HG03135 (cell line): ENCODE results near the gene HHATL.

Experiments used
- ATAC-seq: cut with Tn5 transposase; IDR thresholded peaks from one replicate; pipeline ENCODE4 v1.9.1; 2021; ENCODE audit warnings: mild to moderate bottlenecking, moderate library complexity; ENCODE audit not compliant: unreplicated experiment

The HHATL gene

GRCh38 chr3:42699511-42699971, 3.1 kb downstream of the HHATL start:
- ATAC-seq, result no peak

GRCh38 chr3:42698911-42699230, 3.7 kb downstream of the HHATL start:
- ATAC-seq, result no peak

GRCh38 chr3:42698216-42698910, 4.2 kb downstream of the HHATL start:
- ATAC-seq, result no peak

- no peak for ATAC-seq
These were observed 5.1 kb downstream of the HHATL start for GRCh38 chr3:42697289-42698051.

- ATAC-seq, result no peak
These were observed 6.0 kb downstream of the HHATL start for GRCh38 chr3:42696356-42697288.

- no peak for ATAC-seq
These were observed 8.2 kb downstream of the HHATL start for GRCh38 chr3:42694366-42694765.

- no peak for ATAC-seq
These were observed 9.1 kb downstream of the HHATL start for GRCh38 chr3:42693530-42693930.

GRCh38 chr3:42692667-42693529, 9.7 kb downstream of the HHATL start:
- ATAC-seq, result no peak

- ATAC-seq, result no peak
These were observed 10.6 kb downstream of the HHATL start for GRCh38 chr3:42691816-42692666.

GRCh38 chr3:42690766-42691680, 11.6 kb downstream of the HHATL start:
- ATAC-seq, result no peak

GRCh38 chr3:42690191-42690590, 12.4 kb downstream of the HHATL start:
- no peak for ATAC-seq

- no peak for ATAC-seq
These were observed 13.1 kb downstream of the HHATL start for GRCh38 chr3:42689421-42690014.

GRCh38 chr3:42688487-42689420, 13.8 kb downstream of the HHATL start:
- no peak for ATAC-seq

GRCh38 chr3:42688016-42688415, 14.6 kb downstream of the HHATL start:
- no peak for ATAC-seq

GRCh38 chr3:42686832-42687650, 15.6 kb downstream of the HHATL start:
- ATAC-seq, result no peak
